Stimulated activated CD8-positive, alpha-beta memory T cell treated with anti-CD3 and anti-CD28 coated beads, Interleukin-12 subunit alpha, Interleukin-12 subunit beta, amount 100 ng/mL, for 24 hours (primary cell): ENCODE results near the gene PRPF31.

Experiments used
- DNase-seq: peaks from one replicate; pipeline ENCODE4 v3.0.0-alpha.2; 2020; ENCODE audit errors: extremely low read depth

The PRPF31 gene

DNA sequence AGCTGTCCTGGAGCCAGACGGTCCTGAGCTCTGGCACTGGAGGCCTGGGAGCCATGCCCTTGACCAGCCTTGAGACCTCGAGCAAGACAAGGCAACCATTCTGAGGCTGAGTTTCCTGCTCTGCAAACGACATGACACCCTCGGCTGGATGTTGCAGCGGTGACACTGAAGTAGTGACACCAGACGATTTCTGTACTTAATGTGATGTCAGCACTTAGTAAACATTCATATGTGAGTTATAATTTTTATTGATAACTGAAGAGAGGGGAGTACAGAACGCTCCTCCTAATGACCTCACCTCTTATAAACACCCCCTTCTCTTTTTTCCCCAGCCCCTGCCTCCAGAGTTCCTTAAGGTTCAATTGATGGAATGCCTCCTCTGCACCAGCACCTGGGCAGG lies 7.1 kb upstream of the PRPF31 start:
- DNase-seq, result no peak

DNA sequence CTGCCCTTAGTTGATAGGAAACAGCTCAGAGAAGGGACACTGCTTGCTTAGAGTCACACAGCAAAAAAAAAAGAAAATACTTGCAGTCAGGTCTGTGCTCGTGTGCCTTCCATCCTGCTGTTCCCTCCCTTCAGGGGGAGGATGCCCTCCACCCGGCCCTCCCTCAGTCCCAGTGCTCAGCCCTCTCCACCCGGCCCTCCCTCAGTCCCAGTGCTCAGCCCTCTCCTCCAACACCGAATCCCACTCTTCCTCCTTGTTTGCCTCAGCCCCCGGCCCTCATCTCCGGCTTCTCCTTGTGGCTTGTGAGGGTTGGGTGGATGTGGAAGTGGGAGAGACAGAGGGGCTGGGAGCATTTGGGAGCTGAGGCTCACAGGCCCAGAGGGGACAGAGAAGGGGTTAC lies 5.9 kb upstream of the PRPF31 start:
- no peak for DNase-seq

DNA sequence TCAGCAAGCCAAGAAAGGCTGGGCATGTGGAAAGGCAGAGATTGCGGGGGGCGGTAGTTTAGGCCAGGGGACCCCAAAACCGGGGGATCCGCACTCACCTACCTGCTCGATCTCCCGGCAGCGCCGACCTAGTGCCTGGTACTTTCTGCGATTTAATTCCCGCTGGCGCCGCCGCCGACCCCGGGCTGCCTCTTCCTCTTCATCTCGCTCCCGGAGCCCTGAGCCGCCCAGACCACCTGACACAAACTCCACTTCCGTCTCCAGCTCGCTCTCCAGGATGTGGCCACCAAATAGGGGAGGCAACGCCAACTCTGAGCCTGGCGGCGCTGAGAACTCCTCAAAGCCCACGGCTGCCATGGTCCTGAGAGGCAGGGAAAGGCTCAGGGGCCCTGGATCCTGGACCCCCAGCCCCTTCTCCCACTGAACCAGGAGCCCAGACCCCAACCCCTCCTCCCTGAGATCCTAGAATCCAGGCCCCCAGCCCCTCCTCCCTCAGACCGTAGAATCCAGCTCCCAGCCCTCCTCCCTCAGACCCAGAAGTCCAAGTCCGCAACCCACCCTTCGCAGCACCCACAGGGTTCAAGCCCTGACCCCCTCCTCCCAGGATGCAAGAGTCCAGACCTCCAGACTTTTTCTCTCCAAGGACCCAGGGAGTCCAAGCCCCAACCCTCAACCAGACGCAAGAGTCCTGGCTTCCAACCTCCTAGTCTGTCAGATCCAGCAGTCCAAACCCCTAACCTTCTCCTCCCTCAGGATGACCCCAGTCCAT lies 1.0 kb upstream of the PRPF31 start:
- DNase-seq, result no peak

DNA sequence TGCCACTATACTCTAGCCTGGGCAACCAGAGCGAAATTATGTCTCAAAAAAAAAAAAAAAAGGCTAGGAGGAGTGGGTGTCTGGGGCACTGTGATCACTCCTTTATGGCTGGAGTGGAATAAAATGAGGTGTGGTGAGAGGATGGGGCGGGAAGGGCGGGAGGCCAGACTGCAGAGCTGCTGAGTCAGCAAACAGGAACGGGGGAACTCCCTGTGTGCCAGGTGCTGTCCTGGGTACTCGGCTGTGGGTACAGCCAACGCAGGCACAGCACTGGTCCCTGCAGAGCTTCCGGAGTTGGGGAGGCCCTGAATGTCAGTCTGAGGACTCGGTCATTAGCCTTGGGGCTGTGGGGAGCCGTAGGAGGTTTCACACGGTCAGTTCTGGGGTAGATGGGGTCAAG lies 5.7 kb downstream of the PRPF31 start:
- no peak for DNase-seq

DNA sequence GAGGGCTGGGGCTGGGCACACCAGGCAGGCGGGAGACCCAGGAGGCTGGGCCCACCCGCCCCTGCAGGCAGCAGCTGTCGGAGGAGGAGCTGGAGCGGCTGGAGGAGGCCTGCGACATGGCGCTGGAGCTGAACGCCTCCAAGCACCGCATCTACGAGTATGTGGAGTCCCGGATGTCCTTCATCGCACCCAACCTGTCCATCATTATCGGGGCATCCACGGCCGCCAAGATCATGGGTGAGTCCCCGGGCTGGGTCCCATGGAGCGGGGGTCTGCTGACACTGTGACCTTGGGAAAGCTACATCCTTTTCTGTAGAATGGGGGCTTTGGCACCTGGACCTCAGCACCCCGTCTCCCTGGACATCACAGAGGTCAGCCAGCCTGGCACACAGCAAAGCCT lies 8.1 kb downstream of the PRPF31 start:
- DNase-seq, result no peak

DNA sequence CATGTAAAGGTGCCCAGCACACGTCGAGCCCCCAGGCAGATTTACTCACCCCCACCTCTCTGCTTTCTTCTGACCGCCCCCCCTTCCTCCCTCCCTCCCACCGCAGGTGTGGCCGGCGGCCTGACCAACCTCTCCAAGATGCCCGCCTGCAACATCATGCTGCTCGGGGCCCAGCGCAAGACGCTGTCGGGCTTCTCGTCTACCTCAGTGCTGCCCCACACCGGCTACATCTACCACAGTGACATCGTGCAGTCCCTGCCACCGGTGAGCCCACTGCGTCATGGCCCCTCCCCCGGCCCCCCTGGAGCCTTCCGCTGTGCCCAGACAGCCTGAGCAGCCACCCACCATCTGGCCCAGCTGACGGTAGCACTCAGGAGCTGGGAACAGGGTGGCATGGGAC lies 8.8 kb downstream of the PRPF31 start:
- no peak for DNase-seq

DNA sequence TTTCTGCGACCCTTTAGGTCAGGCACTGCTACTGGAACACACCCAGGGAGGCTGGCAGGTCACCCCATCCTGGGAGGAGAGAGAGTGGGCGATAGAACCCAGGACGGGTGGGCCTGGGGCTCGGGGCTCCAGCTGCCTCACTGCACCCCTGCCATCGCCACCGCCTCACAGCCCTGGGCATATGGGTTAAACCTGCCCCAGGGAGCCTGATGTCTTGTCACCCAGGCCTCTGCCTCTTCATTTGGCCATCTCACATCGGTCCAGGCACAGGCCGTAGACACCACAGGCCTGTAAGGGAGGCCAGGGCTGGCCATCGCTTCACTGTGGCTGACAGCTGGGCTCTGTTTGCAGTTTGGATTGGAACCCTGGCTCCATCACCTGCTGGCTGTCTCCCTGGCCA lies 10.2 kb downstream of the PRPF31 start:
- no peak for DNase-seq

DNA sequence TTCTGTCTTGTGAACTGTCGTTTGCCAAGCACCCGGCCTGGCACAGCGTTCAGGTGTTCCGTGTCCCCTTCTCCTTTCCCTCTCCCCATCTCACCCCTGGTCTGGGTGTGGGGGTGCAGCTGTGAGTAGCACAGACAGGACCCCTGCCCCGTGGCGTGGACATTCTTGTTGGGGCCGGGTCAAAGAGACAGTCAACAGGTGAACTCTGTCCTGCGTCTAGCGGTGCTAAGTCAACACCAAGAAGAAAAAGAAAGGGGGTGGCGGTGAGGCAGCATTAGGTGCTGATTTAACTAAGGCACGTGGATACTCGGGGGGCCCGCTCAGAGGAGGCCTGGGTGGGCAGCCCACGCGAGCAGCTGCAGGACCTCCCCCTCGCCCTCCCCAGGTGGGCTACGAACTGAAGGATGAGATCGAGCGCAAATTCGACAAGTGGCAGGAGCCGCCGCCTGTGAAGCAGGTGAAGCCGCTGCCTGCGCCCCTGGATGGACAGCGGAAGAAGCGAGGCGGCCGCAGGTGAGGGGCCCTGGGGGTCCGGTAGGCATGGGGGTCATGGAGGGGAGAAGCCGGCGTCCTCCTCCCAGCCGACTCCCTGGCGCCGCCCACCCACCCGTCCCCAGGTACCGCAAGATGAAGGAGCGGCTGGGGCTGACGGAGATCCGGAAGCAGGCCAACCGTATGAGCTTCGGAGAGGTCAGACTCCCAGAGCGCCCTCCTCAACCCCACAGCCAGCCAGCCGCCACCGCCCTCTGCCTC lies 12.3 kb downstream of the PRPF31 start:
- DNase-seq, result no peak

DNA sequence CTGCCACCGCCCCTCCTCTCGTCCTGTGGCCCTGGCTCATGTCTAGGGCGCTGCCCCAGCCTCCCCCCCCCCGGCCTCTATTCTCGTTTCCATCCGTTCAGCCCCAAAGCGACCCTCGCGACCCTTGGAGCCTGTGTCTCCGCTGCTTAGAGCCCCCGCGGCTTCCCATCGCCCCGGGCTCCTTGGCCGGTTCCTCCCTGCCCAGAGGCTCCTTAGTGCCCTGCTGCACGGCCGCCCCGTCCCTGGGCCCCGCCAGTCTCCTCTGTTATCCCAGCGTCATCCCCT lies 12.8 kb downstream of the PRPF31 start:
- DNase-seq, result no peak

DNA sequence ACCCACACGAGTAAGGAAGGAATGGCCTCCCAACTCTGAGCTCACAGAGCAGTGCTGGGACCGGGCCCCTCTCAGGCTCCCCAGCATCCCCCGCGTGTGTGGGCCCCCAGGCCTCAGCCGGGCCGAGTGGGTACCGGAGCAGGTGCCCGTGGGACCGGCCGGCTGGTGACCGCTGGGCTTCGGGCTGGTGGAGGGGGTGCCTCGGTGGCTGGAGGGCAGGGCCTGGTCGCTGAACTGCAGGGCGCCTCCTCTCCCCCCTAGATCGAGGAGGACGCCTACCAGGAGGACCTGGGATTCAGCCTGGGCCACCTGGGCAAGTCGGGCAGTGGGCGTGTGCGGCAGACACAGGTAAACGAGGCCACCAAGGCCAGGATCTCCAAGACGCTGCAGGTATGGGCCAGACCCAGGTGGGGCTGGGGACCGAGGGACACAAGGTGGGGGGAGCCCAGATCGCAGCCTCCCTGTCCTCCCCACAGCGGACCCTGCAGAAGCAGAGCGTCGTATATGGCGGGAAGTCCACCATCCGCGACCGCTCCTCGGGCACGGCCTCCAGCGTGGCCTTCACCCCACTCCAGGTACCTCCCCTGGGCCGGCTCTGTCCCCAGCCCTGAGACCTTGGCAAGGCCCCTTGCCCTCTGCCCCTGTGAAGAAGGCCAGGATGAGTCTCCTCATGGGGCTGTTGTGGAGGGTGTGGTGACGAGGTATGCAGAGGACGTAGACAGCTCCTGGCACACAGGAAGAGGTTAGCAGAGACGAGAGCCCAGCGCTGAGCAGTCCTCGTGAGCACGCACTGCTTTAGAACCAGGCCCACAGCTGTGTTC lies 13.5 kb downstream of the PRPF31 start:
- DNase-seq, result no peak

DNA sequence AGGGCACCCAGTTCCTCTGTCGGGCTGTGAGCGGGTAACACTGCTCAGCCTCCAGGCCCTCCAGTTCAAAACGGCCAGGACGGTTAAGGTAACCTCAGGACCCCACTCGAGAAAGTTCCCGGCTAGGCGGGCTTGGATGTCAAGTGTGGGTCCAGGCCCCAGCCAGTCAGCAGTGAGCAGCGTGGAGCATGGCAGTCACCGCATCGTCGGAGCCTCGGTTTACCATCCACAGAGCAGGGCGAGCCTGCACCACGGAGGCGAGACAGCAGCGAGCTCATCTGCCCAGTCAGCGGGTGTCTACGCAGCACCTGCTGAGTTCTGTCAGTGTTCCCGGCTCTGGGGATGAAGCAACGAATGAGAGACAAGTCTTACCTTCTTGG lies 14.1 kb downstream of the PRPF31 start:
- DNase-seq, result no peak

DNA sequence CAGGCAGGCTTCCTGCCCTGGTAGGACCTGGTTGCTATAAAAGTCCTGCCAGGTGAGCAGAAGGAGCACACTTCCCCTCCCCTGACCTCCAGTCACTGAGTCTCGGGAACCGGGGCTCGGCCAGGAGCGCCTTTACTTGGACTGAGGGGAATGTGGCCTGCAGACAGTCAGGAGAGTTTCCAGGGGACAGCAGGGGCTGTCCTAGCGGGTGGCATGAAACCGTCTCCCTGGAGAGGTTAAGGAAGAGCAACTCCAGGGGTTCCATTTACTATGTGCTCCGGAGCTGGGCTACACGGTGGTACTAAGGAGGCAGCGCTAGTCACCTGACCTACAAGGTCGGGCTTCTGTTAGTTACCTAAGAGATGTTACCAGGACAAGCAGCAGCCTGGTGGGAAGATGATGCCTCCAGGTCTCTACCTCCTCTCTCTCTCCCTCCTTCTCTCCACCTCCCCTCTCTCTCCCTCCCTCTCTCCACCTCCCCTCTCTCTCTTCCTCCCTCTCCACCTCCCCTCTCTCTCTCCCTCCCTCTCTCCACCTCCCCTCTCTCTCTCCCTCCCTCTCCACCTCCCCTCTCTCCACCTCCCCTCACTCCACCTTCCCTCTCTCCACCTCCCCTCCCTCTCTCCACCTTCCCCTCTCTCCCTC lies 17.9 kb downstream of the PRPF31 start:
- no peak for DNase-seq

DNA sequence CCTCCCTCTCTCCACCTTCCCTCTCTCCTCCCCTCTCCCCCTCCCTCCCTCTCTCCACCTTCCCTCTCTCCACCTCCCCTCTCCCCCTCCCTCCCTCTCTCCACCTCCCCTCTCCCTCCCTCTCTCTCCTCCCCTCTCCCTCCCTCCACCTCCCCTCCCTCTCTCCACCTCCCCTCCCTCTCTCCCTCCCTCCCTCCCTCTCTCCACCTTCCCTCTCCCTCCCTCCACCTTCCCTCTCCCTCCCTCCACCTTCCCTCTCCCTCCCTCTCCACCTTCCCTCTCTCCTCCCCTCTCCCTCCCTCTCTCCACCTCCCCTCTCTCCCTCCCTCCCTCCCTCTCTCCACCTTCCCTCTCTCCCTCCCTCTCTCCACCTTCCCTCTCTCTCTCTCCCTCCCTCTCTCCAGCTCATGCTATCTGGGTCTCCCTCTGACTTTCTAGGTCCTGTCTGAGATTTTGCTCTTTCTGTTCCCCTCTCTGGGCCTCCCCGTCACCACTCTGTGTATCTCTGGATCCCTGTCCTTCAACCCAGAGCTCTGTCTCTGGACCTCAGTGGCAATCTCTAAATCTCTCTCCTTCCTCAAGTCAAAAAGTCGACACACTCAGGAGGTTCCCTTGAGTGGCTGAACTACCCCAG lies 18.5 kb downstream of the PRPF31 start:
- no peak for DNase-seq

DNA sequence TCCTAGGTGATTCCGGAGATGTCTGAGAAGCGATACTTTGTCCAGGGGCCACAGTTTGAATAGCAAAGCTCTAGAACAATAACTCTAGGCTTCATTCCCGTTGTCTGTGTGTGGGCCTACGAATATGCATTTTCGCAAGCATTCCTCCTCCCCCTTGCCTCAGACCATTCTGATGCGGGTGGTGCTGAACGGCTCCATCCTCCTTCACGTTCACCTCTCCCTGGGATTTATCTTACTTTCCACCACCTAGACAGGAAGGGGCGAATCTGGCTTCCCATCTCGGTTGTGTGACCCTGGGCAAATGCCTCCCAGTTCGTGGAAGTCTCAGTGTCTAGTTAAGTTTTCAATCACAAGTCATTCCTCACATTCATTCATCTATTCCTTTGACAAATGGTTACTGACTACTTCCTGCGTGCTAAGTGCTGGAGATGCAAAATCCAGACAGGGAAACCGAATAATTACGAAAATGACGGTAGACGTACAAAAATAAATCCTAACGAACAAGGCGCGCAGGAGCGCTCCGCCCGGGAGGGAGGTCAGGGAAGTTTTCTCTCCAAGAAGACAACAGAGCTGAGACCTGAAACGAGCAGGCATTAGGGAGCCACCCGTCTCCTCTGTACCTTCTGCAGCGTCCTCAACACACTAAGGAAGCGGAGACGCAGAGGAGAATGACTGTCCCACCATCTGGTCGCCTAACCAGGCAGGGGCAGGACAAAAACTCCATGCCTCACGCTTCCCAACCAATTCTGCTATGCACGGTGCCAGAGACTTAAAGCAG lies 20.7 kb downstream of the PRPF31 start:
- no peak for DNase-seq

DNA sequence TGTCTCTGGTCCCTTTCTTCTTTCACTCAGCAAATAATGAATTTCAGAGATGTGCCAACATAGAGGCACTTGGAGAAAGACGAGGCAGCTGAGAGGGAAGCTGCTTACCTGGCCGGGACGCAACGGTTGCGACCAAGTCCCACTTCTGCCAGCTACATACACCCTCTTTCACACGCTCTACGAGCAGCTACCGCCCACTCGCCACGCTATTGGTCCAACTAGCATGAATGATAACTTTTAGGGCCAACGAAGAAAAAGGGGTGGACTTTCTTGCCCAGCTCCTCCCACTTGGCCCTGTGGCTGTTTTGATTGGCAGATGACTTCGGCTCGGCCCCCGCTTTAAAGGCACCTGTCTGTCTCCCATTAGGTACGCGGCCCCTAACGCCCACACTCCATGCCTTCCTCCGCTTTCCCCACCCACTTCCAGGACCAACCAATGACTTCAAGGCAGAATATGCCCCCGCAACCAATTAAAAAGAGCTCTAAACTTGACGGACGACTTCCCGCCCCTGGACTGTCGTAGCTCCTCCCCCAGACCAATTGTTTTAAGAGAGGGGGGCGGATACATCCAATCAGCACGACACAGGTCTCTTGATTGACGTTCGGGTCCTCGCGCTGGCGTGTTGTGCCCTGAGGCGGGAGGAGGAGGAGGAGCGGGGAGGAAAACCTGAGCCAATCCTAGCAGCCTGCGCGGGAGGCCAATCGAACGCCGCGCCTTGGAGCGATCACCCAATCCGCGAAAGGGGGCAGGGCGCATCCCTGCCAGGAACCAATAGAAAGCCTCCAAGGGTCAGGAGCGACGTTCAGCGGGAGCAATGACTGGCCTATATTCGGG lies 21.5 kb downstream of the PRPF31 start:
- DNase-seq, result peak; percentile 98

DNA sequence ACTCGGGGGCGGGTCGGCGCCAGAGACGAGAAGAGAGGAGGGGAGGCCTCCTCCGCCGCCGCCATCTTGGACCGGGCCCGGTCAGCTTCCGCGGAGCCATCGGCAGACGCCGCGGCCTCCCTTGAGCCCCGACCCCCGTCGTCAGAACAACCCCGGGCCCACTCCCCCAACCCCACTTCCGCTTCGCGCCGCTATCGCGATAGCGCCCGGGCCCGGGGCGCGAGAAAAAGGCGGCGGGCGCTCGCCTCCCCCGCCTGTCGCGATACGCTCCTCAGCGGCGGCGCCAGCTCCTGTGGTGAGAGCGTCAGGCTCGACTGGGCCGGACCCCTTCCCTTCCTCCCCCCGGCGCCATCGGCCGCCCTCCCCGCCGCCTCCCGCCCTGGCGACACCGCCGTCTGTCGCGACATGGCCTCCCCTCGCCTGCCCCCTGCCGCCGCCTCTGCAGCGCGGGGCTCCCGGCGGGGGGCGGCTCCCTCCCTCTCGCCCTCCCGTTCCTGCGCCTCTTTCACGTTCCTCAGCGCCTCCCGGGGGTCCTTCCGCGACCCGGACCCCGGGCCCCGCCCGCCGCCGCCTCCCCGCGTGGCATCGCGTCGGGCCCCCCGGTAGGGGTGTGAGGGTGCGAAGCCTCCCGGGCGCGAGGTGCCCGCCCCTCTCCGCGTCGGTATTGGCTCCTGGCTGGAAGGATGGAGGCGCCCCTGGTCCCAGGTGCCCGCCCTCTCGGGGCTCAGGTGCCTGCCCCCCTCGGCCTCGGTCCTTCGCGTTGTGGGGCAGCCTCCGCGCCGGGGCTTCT lies 22.3 kb downstream of the PRPF31 start, which contains the start of gene CNOT3:
TSS of gene CNOT3 (plus strand) at position 64 of the 790 bp plus-strand sequence. CDS start 5,217 bp downstream, outside the sequence.
- DNase-seq, result no peak

DNA sequence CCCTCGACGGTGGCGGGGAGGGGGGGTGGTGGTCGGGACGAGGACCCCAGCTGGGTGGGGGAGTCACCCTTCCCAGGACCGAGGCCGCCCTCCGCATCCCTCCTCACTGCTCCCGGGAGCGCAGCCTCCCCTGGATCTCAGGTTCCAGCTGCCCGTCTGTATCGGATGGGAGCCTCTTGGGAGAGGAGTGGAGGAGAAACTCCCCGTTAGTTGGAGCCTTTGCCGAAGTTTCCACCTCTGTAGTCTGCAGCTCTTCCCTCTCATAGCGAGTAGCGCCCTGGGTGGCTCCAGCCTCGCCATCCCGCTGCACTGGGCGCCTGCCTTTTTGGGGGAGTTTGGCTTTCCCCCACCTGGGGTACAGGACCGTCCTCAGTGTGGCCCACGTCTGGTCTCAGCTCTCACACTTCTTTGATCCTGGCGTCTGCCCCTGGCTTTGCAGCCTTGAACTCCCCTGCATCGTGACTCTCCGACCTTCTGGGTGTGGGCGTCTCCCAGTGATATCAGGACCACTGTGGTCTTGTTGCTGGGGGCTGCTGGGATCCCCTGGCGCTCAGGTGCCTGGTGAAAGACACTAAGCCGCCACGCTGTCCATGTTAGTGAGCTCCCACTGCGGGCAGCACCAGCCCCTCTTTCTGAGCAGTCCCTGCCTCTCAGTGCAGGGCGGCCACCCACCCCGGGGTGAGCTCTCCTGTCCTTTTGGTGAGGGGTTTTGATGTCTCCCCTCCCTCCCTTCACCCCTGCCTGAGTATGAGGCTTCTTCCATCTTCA lies 23.1 kb downstream of the PRPF31 start:
- no peak for DNase-seq

DNA sequence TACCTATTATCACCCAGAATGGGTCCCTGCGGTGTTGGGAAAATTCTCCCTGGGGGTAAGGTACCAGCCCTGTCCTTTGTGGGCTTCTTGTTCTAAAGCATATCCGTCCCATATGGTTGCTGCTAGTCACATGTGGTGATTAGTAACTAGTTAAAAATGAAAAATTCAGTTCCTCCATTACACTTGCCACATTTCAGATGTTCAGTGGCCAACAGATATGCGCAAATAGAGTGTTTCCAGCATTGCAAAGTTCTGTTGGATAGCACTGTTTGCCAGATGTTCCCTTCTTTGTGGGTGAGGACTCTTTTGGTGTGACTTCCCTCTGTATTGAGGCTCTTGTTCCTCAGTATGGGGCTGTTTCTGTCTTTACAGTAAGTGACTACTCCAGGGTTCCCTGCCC lies 25.8 kb downstream of the PRPF31 start:
- DNase-seq, result no peak
